HG03520 (cell line): Measurements from ENCODE around the gene CYP27B1.
"Not testable (repeated sequence)": the region's sequence is repeated elsewhere in the genome, so short reads cannot be mapped to it uniquely, and the experiment has no call there.

Source experiments
- ATAC-seq: cut with Tn5 transposase; IDR thresholded peaks from one replicate; pipeline ENCODE4 v1.9.1; 2021; ENCODE audit warnings: mild to moderate bottlenecking, moderate library complexity; ENCODE audit not compliant: unreplicated experiment

CYP27B1 gene

DNA sequence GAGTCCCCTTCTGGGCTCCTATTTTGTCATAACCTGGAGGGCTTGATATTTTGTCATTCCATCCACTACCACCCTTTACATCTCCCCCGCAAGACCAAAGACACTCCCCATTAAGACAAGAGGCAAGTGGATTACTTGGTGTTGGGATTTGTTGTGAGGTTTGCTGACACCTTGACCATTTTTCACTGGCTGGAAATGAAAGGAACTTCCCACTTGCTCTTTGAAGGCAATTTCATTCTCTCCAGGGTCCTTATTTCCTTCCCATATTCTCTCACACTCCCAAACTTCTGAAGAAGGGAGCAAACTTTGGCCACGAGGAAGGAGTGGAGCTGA, 43.3 kb downstream of the CYP27B1 start:
- ATAC-seq: no peak

DNA sequence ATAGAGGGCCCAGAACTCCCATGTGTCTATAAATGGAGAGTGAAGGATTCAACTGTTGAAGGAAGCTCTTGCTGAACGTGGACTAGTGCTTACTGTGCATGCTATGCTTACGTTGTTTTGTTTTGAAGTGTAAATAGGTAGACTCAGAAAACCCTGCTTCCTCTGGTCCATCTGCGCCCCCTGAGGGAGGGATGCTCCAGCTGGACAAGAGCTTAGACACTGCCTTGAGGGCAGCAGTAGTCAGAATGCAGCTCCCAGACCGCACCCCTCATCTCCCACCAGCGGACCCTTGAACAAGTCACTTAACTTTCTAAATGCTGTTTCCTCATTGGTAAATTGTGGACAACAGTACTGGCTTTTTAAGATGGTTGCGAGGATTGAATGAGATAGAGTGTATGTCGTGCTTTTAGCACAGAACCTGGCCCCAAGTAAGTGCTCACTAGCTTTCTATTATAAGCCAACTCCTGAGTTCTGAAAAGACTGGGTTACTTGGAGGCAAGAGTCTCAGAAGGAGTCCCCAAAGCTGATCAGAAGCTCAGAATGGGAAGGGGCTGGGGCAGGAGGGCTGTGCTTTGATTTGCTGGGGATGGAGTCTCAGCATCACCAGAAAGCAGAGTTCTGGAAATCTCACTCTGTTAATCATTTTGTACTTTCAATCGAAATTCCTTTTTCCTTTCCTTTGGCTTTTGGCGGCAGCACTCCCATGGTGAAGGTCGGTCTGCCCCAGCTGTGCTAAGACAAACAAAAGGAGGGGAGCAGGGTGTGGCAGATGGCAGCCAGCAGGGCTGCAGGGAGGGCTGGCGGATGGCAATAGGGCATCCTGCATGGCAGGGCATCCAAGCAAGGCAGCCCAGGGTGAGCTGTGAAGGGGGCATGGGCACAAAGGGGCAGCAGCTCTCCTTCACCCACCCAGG, 43.9 kb downstream of the CYP27B1 start:
- ATAC-seq: no peak

DNA sequence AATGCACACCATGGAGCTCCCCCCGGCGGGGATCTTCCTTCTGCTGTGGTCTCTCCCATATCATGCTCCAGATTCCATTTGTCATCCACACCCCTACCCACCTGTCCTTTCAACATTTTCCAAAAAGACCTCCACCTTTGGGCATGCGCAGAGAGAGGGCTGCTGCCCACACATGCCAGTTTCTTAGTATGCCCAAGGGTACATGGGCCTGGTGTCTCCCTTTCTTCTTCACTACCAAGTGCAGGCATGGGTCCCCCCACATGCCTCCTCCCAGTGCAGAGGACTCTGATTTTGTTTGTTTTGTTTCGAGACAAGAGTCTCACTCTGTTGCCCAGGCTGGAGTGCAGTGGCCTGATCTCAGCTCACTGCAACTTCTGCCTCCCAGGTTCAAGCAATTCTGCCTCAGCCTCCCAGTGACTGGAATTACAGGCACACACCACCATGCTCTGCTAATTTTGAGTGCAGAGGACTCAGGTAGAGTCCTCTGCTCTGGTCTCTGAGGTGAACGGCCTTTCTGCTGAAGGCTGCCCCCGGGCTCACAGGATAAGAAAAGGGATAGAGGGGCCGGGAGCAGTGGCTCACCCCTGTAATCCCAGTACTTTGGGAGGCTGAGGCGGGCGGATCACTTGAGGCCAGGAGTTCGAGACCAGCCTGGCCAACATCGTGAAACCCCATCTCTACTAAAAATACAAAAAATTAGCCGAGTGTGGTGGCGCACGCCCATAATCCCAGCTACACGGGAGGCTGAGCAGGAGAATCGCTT, 44.9 kb downstream of the CYP27B1 start:
- not testable (repeated sequence) for ATAC-seq

DNA sequence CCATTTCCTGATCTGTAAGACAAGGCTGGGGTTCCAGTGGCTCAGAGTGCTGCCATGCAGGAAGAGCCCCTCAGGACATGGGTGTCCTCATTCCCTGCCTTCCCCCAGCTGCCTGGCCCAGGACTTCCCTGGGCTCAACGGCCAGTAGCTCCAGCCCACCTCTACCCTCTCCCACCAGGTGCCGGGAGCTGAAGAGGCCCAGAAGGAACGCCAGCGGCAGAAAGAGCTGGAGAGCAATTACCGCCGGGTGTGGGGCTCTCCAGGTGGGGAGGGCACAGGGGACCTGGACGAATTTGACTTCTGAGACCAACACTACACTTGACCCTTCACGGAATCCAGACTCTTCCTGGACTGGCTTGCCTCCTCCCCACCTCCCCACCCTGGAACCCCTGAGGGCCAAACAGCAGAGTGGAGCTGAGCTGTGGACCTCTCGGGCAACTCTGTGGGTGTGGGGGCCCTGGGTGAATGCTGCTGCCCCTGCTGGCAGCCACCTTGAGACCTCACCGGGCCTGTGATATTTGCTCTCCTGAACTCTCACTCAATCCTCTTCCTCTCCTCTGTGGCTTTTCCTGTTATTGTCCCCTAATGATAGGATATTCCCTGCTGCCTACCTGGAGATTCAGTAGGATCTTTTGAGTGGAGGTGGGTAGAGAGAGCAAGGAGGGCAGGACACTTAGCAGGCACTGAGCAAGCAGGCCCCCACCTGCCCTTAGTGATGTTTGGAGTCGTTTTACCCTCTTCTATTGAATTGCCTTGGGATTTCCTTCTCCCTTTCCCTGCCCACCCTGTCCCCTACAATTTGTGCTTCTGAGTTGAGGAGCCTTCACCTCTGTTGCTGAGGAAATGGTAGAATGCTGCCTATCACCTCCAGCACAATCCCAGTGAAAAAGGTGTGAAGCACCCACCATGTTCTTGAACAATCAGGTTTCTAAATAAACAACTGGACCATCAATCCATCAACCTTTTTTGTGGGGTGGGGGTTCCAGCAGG, 46.0 kb downstream of the CYP27B1 start:
- no peak for ATAC-seq

DNA sequence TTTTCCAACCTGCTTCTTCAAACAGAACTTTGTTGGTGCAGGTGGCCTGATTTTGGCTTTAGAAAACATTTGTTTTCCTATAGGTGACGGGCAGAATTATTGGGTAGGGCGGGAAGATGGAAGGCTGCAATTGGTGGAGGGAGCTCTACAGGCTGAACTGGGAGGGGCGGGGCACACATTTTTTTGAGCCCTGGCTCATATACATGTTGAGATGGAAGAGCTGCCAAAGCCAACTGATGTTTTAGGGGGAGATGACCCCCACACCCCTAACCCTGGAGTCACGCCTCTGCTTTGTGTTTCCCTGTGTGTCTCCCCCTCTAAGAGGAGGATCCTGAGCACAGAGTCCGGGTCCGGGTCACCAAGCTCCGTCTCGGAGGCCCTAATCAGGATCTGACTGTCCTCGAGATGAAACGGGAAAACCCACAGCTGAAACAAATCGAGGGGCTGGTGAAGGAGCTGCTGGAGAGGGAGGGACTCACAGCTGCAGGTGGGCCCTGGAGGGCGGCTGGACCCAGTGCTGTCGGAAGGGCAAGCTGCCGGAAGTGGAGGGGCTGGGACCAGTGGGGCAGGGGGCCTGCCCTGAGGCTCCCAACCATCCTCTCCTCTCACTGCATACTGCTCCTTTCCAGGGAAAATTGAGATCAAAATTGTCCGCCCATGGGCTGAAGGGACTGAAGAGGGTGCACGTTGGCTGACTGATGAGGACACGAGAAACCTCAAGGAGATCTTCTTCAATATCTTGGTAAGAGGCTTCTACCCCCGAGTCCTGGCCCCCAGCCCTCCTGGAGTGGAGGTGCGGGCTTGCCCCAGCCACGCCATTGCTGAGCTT, 46.9 kb downstream of the CYP27B1 start:
- ATAC-seq: no peak

DNA sequence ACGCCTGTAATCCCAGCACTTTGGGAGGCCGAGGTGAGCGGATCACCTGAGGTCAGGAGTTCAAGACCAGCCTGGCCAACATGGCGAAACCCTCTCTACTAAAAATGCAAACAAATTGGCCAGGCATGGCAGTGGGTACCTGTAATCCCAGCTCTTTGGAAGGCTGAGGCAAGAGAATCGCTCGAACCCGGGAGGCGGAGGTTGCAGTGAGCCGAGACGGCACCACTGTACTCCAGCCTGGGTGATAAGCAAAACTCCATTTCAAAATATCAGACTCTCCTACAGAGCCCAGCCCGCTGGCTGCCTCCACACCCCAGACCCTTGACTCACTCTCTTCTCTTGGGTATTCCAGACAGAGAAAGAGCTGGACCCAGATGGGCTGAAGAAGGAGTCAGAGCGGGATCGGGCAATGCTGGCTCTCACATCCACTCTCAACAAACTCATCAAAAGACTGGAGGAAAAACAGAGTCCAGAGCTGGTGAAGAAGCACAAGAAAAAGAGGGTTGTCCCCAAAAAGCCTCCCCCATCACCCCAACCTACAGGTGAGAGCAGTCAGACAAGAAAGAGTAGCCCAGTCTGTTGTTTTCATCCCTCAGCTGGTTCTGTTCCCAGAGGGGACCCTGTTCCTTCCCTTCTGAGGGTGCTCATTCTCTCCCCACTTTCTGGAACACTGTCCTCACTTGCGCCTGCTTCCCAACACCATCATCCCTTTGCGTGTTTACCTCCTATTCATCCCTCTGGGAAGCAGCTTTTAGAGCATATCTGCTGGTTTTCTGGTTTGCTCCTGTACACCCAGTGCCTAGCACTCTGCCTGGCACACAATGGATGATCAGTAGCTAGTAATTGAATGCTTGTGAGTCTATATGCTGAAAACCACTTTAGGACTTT, 48.0 kb downstream of the CYP27B1 start:
- no peak for ATAC-seq

DNA sequence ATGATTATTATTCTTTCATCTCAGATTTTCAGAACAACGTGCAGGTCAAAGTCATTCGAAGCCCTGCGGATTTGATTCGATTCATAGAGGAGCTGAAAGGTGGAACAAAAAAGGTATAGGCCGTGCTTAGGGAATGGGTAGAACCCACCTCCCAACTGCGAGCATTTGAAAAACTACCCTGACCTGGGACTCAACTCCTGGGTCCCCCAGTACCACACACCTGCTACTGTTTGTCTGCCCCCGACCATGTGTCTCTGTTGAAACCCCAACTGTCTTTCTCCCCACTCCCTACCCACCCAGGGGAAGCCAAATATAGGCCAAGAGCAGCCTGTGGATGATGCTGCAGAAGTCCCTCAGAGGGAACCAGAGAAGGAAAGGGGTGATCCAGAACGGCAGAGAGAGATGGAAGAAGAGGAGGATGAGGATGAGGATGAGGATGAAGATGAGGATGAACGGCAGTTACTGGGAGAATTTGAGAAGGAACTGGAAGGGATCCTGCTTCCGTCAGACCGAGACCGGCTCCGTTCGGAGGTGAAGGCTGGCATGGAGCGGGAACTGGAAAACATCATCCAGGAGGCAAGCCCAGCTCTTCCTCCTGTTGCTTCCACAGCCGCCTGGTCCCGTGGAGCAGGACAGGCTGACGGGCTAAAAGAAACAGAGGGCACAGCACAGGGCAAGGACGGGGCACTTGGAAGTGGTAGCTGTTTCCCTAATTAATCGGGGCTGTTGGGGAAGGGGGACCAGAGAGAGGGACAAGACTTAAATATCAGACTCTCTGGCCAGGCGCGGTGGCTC, 48.8 kb downstream of the CYP27B1 start:
- no peak for ATAC-seq

DNA sequence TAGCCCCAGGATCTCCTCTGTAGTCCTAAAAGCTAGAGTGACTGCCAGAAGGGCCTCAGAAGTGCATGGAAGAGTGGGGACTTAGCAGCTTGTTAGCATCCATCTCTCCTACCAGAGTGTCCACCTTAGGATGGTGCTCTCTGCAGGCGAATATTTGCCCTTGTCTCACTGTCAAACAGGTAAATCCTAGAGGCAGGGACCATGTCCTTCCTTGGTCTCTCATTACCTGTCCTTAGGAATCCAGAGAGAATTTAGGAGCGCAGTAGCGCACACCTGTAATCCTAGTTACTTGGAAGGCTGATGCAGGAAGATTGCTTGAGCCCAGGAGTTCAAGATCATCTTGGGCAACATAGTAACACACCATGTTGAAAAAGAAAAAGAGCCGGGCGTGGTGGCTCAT, 49.7 kb downstream of the CYP27B1 start:
- no peak for ATAC-seq

DNA sequence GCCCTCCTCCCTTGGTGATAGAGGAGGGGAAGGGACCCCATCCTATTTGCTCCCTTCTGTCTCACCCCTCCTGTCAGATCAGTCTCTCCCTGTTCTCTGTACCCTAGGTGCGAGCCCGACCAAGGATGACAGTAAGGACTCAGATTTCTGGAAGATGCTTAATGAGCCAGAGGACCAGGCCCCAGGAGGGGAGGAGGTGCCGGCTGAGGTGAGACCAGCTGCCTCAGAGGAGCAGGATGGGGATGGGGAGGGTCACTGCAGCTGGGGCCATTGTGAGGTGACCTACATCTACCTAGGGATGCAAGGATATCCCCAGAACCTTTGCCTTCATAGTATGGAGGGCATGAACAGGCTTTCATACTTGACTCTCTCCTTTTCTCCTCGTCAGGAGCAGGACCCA, 50.6 kb downstream of the CYP27B1 start:
- no peak for ATAC-seq

DNA sequence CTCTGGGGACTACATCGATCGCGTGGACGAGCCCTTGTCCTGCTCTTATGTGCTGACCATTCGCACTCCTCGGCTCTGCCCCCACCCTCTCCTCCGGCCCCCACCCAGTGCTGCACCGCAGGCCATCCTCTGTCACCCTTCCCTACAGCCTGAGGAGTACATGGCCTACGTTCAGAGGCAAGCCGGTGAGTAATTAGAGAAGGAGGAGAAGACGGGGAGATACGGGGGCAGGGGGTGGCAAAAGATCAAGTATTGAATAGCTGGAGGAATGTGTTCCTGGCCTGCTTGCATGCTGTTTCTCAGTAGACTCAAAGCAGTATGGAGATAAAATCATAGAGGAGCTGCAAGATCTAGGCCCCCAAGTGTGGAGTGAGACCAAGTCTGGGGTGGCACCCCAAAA, 51.1 kb downstream of the CYP27B1 start:
- no peak for ATAC-seq

DNA sequence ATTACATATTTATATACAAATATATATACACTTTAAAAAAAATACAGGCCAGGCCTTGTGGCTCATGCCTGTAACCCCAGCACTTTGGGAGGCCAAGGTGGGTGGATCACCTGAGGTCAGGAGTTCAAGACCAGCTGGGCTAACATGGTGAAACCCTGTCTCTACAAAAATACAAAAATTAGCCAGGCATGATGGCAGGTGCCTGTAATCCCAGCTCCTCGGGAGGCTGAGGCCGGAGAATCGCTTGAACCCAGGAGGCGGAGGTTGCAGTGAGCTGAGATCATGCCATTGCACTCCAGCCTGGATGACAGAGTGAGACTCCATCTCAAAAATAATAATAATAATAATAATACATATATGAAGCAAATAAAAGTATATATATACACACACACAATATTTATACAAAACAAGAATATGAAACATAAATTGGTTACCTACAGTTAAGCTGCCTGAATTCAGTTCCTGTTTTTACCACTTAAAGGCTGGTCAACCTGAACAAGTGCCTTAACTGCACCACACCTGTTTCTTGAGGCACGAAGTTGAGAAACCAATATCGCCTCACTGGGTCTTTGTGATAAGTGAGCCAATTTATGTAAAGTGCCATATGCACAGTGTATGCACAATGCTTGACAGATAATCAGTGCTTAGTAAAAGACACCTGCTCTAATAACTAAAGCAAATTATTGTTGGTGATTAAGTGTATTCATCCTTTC, 51.7 kb downstream of the CYP27B1 start:
- not testable (repeated sequence) for ATAC-seq

DNA sequence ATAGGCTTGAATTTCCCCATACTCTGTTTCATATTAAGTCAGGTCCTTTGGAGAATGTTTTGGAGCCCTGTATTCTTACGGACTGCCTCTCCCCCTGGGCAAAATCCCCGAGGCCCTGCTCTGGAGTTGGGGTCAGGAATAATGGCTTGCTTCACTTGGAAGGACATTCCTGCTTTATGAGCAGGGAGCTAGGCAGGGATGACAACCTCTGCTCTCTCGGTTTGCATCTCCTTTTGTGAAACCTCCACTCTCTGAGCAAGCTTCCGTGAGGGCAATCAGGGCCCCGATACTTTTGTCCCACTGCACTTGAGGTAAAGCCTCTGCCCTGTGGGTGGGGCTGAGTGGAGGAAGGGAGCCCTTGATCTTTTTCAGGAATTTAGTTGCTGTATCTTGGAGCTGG, 53.7 kb downstream of the CYP27B1 start:
- ATAC-seq: no peak

DNA sequence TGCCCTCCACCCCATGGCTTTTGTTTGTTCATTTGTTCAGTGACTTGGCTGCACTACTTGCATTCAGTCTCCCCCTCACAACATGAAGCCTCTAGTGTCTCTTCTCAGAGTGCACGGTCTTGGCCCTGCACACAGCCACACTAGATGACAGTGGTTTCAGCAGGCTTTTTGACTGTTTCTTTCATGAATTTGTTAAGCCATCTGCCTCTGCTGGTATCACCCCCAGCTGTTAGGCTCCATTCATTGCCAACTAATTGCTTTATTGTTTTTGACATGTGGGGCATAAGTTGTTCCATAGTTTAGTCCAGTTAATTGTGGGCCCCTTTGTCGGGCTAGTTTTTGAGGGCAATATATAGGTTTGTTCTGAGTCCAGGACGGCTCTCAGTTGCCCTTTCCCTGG, 54.2 kb downstream of the CYP27B1 start:
- no peak for ATAC-seq
